Measurements from ENCODE around the gene S100A6. TPM values are rescaled to one million over a fixed set of nuclear protein-coding genes. Genes with fewer than 3 reads are reported as not detected.

S100A6 gene
- total RNA-seq, 1 experiment from 2014 or later: 19.2 TPM

DNA sequence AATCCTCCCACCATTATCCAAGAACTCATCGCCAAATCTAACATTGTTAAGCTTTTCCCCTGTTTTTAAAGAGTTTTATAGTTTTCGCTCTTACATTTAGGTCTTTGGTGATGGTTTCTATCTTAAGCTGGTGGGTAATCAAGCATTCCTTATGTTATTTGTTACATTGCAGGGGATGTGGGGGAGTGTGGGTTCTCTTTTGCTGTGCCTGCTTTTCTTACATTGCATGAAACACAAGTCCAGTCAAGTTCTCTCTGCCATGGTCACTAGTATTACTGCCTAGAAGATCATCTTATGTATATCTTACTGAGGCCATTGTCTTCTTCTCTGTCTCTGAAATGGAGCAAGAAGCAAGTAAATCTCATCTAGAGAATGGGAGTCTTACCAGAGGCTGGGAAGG lies 48.1 kb downstream of the S100A6 start (continued):
- TF ChIP-seq, protein P1, sequence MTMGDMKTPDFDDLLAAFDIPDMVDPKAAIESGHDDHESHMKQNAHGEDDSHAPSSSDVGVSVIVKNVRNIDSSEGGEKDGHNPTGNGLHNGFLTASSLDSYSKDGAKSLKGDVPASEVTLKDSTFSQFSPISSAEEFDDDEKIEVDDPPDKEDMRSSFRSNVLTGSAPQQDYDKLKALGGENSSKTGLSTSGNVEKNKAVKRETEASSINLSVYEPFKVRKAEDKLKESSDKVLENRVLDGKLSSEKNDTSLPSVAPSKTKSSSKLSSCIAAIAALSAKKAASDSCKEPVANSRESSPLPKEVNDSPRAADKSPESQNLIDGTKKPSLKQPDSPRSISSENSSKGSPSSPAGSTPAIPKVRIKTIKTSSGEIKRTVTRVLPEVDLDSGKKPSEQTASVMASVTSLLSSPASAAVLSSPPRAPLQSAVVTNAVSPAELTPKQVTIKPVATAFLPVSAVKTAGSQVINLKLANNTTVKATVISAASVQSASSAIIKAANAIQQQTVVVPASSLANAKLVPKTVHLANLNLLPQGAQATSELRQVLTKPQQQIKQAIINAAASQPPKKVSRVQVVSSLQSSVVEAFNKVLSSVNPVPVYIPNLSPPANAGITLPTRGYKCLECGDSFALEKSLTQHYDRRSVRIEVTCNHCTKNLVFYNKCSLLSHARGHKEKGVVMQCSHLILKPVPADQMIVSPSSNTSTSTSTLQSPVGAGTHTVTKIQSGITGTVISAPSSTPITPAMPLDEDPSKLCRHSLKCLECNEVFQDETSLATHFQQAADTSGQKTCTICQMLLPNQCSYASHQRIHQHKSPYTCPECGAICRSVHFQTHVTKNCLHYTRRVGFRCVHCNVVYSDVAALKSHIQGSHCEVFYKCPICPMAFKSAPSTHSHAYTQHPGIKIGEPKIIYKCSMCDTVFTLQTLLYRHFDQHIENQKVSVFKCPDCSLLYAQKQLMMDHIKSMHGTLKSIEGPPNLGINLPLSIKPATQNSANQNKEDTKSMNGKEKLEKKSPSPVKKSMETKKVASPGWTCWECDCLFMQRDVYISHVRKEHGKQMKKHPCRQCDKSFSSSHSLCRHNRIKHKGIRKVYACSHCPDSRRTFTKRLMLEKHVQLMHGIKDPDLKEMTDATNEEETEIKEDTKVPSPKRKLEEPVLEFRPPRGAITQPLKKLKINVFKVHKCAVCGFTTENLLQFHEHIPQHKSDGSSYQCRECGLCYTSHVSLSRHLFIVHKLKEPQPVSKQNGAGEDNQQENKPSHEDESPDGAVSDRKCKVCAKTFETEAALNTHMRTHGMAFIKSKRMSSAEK (CRISPR knock-in tag; IDR thresholded peaks at IDR 0.05; ENCODE audit: borderline replicate concordance): no peak
- no peak for TF ChIP-seq ZNF219 (CRISPR knock-in tag; IDR thresholded peaks at IDR 0.05; ENCODE audit: borderline replicate concordance)
- no peak for TF ChIP-seq OVOL2 (CRISPR knock-in tag; IDR thresholded peaks at IDR 0.05; ENCODE audit: borderline replicate concordance)
- TF ChIP-seq, protein P2, sequence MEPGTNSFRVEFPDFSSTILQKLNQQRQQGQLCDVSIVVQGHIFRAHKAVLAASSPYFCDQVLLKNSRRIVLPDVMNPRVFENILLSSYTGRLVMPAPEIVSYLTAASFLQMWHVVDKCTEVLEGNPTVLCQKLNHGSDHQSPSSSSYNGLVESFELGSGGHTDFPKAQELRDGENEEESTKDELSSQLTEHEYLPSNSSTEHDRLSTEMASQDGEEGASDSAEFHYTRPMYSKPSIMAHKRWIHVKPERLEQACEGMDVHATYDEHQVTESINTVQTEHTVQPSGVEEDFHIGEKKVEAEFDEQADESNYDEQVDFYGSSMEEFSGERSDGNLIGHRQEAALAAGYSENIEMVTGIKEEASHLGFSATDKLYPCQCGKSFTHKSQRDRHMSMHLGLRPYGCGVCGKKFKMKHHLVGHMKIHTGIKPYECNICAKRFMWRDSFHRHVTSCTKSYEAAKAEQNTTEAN (CRISPR knock-in tag; IDR thresholded peaks at IDR 0.05): no peak
- no peak for TF ChIP-seq FOXJ3 (CRISPR knock-in tag; IDR thresholded peaks at IDR 0.05; ENCODE audit: borderline replicate concordance)
- no peak for TF ChIP-seq MXD4 (CRISPR knock-in tag; IDR thresholded peaks at IDR 0.05; ENCODE audit: borderline replicate concordance)

GRCh38 chr1:153485863-153486262 lies 49.9 kb downstream of the S100A6 start:
- Mint-ChIP-seq H3K4me3 (no peak overlapping the region), H3K4me1 (peaks cover 24% of the 10 kb centered on the region)

More at GRCh38 chr1:153485863-153486262, 49.9 kb downstream of the S100A6 start:
- TF ChIP-seq, protein P3, sequence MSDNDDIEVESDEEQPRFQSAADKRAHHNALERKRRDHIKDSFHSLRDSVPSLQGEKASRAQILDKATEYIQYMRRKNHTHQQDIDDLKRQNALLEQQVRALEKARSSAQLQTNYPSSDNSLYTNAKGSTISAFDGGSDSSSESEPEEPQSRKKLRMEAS (CRISPR knock-in tag; IDR thresholded peaks at IDR 0.05): no peak
- TF ChIP-seq KAT7 (CRISPR knock-in tag; IDR thresholded peaks at IDR 0.05; ENCODE audit: borderline replicate concordance) (no peak), ZNF671 (CRISPR knock-in tag; IDR thresholded peaks at IDR 0.05) (no peak)
- TF ChIP-seq, protein P4, sequence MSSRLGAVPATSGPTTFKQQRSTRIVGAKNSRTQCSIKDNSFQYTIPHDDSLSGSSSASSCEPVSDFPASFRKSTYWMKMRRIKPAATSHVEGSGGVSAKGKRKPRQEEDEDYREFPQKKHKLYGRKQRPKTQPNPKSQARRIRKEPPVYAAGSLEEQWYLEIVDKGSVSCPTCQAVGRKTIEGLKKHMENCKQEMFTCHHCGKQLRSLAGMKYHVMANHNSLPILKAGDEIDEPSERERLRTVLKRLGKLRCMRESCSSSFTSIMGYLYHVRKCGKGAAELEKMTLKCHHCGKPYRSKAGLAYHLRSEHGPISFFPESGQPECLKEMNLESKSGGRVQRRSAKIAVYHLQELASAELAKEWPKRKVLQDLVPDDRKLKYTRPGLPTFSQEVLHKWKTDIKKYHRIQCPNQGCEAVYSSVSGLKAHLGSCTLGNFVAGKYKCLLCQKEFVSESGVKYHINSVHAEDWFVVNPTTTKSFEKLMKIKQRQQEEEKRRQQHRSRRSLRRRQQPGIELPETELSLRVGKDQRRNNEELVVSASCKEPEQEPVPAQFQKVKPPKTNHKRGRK (CRISPR knock-in tag; IDR thresholded peaks at IDR 0.05; ENCODE audit: borderline replicate concordance): no peak
- no peaks in the 10 kb centered on the region for H3K9me3 Mint-ChIP-seq
- ATAC-seq (no peak), DNase-seq (ENCODE audit: low spot score) (no peak)
- no peak overlapping the region for H3K27ac Mint-ChIP-seq
- H3K27me3 Mint-ChIP-seq (ENCODE audit: low read depth): no peaks in the 10 kb centered on the region; the same call in none of the 2 replicates
- POLR2A ChIA-PET: no interaction called here
- CTCF ChIA-PET: interaction anchor here (0.9 to 3.7 kb wide), 4 partner anchors 9 to 133 kb away, joined by 3 to 45 read pairs (median 3); no protein-coding TSS in a partner anchor
- no peaks in the 10 kb centered on the region for H3K36me3 Mint-ChIP-seq

Other genes with a start within 250 kb of the S100A6 start
- gene PGLYRP3, start 223.0 kb downstream of the S100A6 start, total RNA-seq (2021): not detected in 3 replicates
- not detected in 3 replicates for gene PGLYRP4, start 187.2 kb downstream of the S100A6 start, total RNA-seq (2021)
- 0.33 to 0.37 TPM in 2 of 3 replicates, not detected in the other for gene S100A9, start 178.1 kb downstream of the S100A6 start, total RNA-seq (2021)
- gene S100A12, start 160.4 kb downstream of the S100A6 start, total RNA-seq (2021): not detected in 3 replicates
- 1.4 TPM in 1 of 3 replicates, not detected in the others for gene S100A8, start 144.9 kb downstream of the S100A6 start, total RNA-seq (2021)
- not detected in 3 replicates for gene S100A7A, start 119.5 kb downstream of the S100A6 start, total RNA-seq (2021)
- gene S100A7, start 75.3 kb downstream of the S100A6 start, total RNA-seq (2021): not detected in 3 replicates
- not detected in 3 replicates for gene S100A5, start 4.9 kb upstream of the S100A6 start, total RNA-seq (2021)
- gene S100A4, start 9.8 kb upstream of the S100A6 start, total RNA-seq (2021): 22.7 to 32.0 TPM (median 31.7 TPM) in 3 replicates
- 0.33 TPM in 1 of 3 replicates, not detected in the others for gene S100A3, start 13.3 kb upstream of the S100A6 start, total RNA-seq (2021)
- gene S100A2, start 29.9 kb upstream of the S100A6 start, total RNA-seq (2021): 0.74 to 1.6 TPM (median 0.80 TPM) in 3 replicates
- gene S100A16, start 77.1 kb upstream of the S100A6 start, total RNA-seq (2021): 14.6 to 17.6 TPM (median 16.8 TPM) in 3 replicates
- 1.4 to 2.1 TPM (median 1.5 TPM) in 3 replicates for gene S100A14, start 80.3 kb upstream of the S100A6 start, total RNA-seq (2021)
- gene S100A13, start 91.5 kb upstream of the S100A6 start, total RNA-seq (2021): 68.4 to 84.2 TPM (median 73.9 TPM) in 3 replicates
- gene S100A1, start 92.4 kb upstream of the S100A6 start, total RNA-seq (2021): 1.3 to 2.0 TPM (median 1.7 TPM) in 3 replicates
- 101 to 105 TPM (median 104 TPM) in 3 replicates for gene CHTOP, start 98.1 kb upstream of the S100A6 start, total RNA-seq (2021)
- 23.4 to 29.9 TPM (median 26.7 TPM) in 3 replicates for gene SNAPIN, start 122.7 kb upstream of the S100A6 start, total RNA-seq (2021)
- 311 to 337 TPM (median 313 TPM) in 3 replicates for gene ILF2, start 135.0 kb upstream of the S100A6 start, total RNA-seq (2021)
- gene NPR1, start 142.7 kb upstream of the S100A6 start, total RNA-seq (2021): 13.2 to 16.5 TPM (median 15.9 TPM) in 3 replicates
- gene INTS3, start 192.1 kb upstream of the S100A6 start, total RNA-seq (2021): 66.8 to 71.3 TPM (median 70.5 TPM) in 3 replicates
- gene SLC27A3, start 239.4 kb upstream of the S100A6 start, total RNA-seq (2021): 36.3 to 38.9 TPM (median 36.9 TPM) in 3 replicates